HG03571 (cell line): Measurements from ENCODE around the gene COL6A3.

Experiments
- ATAC-seq: cut with Tn5 transposase; IDR thresholded peaks from one replicate; pipeline ENCODE4 v1.9.1; 2021; ENCODE audit not compliant: unreplicated experiment

The COL6A3 gene

GRCh38 chr2:237300739-237301138 lies 113.2 kb downstream of the COL6A3 start:
- no peak for ATAC-seq

DNA sequence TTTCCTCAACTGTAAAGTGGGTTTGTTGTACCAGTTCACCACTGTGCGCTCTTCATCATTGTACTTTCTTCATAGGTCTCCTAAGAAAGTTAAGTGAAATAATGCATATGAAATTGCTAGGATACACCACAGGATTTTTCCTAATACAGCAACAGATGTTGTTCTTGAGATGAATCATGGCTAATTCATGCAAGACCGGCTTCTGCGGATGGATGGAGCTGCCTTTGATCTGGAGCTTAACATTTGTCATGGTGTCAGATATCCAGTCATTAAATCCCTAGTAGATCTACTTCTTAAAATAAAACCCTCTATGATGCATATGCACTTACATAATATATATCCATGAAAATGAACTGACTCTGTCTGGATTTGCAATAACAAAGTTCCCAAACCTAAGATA lies 114.1 kb downstream of the COL6A3 start:
- no peak for ATAC-seq

- no peak for ATAC-seq
Observed at GRCh38 chr2:237298151-237299118, 115.5 kb downstream of the COL6A3 start.

DNA sequence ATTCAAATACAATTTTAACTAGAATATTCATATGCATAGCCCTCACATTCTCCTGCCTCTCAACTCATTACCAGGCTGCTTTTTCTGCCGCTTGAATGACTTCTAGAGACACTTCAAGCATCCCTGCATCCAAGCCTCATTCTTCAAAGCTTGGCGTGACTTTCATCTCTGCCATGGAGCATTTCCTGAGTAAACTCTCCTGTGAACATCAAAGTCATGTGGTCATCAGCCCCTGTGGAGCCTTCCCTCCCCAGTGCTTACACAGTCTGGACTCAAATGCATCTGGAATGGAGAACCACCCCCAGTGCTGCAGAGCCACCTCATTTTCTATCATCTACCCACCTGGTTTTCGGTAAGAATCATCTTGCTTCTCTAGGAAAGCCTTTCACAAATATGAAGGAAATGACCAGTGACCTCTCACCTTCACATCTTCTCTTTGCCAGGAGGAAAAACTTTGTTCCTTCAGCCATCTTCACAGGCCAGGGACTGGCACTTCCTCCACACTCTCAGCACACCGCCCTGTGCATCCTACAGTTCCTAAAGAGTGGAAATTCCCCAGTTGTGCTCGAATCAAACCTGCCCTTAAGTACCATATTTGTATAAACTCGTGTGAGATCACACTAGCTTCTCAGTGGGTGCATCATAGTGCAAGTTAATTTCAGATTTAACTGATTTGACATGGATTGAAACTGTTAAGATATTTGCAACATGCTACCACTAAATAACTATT lies 116.4 kb downstream of the COL6A3 start:
- ATAC-seq: no peak

GRCh38 chr2:237296756-237297155 lies 117.2 kb downstream of the COL6A3 start:
- no peak for ATAC-seq

- ATAC-seq: no peak
Observed at GRCh38 chr2:237295889-237296480, 118.0 kb downstream of the COL6A3 start.

DNA sequence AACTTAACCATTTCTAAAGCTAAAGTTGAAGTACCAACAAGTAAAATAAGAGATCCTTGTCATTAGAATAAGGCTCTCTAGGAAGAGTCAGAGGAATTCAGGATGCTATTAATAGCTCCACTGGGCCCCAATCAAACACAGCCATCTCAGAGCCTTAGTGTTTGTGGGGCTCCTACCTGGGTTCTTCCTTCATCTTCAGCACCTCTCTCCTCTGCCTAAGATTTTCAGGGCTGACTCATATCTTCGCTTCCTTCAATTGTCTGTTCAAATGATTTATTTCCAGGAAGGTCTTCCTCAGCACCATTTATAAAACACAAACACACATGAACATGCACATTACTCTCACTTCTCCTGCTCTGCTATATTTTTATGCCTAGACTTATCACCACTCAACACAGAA lies 119.5 kb downstream of the COL6A3 start:
- ATAC-seq: no peak

- no peak for ATAC-seq
Observed at GRCh38 chr2:237293978-237294377, 120.0 kb downstream of the COL6A3 start.

GRCh38 chr2:237291138-237291792 lies 122.7 kb downstream of the COL6A3 start:
- no peak for ATAC-seq

- no peak for ATAC-seq
Observed at GRCh38 chr2:237290261-237290660, 123.7 kb downstream of the COL6A3 start.

DNA sequence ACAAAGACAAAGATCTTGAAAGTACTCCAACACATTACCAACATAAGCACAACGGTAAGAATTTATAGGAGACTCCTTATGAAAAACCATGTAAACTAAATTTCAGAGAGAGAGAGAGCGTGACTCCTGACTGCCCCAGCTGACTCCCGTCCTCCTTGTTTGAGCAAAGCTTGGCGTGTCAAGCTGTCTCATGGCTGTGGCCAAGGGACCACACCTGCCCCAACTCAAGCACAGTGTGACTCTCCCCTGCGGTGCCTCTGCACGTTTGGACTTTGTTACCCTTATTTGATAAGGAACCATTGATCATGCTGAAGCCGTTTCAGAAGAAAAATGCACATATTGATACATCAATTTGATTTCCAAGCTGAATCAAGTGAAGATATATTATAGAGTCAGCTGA lies 124.8 kb downstream of the COL6A3 start:
- ATAC-seq: no peak

GRCh38 chr2:237287872-237288271 lies 126.1 kb downstream of the COL6A3 start:
- ATAC-seq: no peak

- ATAC-seq: no peak
Observed at GRCh38 chr2:237283131-237283928, 130.6 kb downstream of the COL6A3 start.

DNA sequence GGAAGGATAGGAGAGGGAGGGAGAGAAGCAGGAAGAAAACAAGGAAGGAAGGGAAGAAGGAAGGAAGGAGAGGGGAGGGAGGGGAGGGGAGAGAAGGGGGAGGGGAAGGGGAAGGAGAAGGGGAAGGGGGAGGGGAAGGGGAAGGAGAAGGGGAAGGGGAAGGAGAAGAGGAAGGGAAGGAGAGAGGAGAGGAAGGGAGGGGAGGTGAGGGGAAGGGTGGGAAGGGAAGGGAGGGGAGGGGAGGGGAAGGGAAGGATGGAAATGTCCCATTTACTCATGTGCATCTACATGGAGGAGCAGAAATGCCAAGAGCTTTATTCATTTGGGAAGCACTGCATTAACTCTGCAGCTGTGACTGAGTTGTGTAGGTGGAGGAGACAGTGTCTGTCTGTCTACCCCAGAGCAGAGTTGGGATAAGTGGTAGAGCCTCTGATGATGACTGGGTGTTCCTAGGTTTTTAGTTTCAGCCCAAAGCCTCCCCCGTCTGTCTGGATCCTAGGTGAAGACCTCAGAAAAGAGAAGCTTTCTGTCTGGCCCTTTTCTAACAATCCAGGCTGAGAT lies 131.3 kb downstream of the COL6A3 start:
- ATAC-seq: no peak

GRCh38 chr2:237281836-237282306 lies 132.1 kb downstream of the COL6A3 start:
- no peak for ATAC-seq

DNA sequence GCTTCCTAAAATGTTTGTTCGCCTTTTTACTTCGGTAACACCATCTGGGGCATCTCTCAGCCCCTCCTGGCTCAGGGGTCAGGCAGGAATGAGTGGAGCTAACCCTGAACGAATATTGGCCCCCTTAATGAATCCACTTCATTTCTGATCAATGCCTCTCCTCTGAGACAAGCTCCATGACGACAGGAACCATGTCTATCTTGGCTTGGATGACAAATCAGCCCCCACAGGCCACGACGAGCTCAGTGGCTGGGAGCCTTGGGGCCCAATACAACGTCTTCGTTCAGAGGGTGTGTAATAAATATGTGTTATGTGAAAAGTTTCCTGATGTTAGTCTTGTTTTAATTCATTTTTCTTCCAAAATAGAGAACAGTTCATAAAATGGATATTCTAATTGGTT lies 133.0 kb downstream of the COL6A3 start:
- ATAC-seq: no peak

- no peak for ATAC-seq
Observed at GRCh38 chr2:237280229-237280628, 133.7 kb downstream of the COL6A3 start.

GRCh38 chr2:237279012-237279768 lies 134.8 kb downstream of the COL6A3 start:
- ATAC-seq: no peak

DNA sequence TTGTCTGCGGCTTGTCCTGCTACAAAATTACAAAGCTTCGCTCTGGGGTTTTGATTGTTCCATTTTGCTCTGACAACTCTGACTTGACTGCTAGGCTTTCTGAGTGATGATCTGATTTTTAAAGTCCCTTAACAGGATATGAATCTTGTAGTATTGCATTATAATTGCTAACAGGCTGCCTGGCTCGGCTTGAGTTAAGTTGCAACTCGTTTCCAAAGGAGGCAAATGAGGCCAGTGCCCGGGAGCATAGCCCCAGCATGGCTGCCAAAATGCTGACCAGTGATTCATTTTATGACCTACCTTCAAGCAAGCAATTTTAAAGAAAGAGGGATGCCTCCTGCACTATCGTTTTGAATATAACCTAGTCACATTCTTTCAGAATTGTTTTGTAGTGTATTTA lies 135.4 kb downstream of the COL6A3 start:
- no peak for ATAC-seq
